Fibroblast of lung (primary cell): Measurements from ENCODE around the gene GRK4. TPM values are rescaled to one million over a fixed set of nuclear protein-coding genes. Genes with fewer than 3 reads are reported as not detected.
"Not testable (repeated sequence)": the region's sequence is repeated elsewhere in the genome, so short reads cannot be mapped to it uniquely, and the experiment has no call there.

Experiments
- DNase-seq, 2 donors: peaks; one replicate each; pipeline versions ENCODE4 v3.0.0 to v3.0.0-alpha.2; 2010; ENCODE audit warnings: low read depth in 2 of 2
- H2AFZ ChIP-seq: 2 replicates; pipeline ENCODE4 v1.5.1; 2012; ENCODE audit warnings: low read length, control low read depth, inconsistent platforms
- H3K27ac ChIP-seq: 2 replicates; pipeline ENCODE4 v1.5.1; 2011; ENCODE audit warnings: low read length, control low read depth; ENCODE audit not compliant: insufficient read depth
- H3K27me3 ChIP-seq: 2 replicates; pipeline ENCODE4 v1.5.1; 2011; ENCODE audit warnings: mild to moderate bottlenecking, low read length; ENCODE audit not compliant: control insufficient read depth, insufficient read depth
- H3K36me3 ChIP-seq: 2 replicates; pipeline ENCODE4 v1.5.1; 2011; ENCODE audit warnings: low read length; ENCODE audit not compliant: control insufficient read depth, insufficient read depth
- H3K4me1 ChIP-seq: 2 replicates; pipeline ENCODE4 v1.5.1; 2011; ENCODE audit warnings: low read length; ENCODE audit not compliant: control insufficient read depth, insufficient read depth; ENCODE audit errors: extremely low read depth
- H3K4me2 ChIP-seq: 2 replicates; pipeline ENCODE4 v1.5.1; 2011; ENCODE audit warnings: low read length, control low read depth; ENCODE audit not compliant: insufficient read depth; ENCODE audit errors: extremely low read depth
- H3K4me3 ChIP-seq, 4 experiments: fragments of 200-600 bp in 1 of 4; sonication (generic) in 1 of 4; replicated peaks in 1 of 4; 2 replicates each; pipeline ENCODE4 v1.5.1; 2011 to 2016; ENCODE audit warnings: low read length in 4 of 4, low read depth in 3 of 4, mild to moderate bottlenecking in 3 of 4, control low read depth in 2 of 4, inconsistent platforms in 1 of 4, mixed read lengths in 1 of 4; ENCODE audit not compliant: insufficient read depth in 1 of 4; ENCODE audit errors: control extremely low read depth in 1 of 4
- H3K79me2 ChIP-seq: 2 replicates; pipeline ENCODE4 v1.5.1; 2012; ENCODE audit warnings: mild to moderate bottlenecking, low read length, inconsistent platforms; ENCODE audit not compliant: control insufficient read depth, insufficient read depth
- H3K9ac ChIP-seq: 2 replicates; pipeline ENCODE4 v1.5.1; 2011; ENCODE audit warnings: mild to moderate bottlenecking, low read length, control low read depth; ENCODE audit not compliant: insufficient read depth
- H3K9me3 ChIP-seq: 2 replicates; pipeline ENCODE4 v1.5.1; 2012; ENCODE audit warnings: low read depth, low read length; ENCODE audit not compliant: control insufficient read depth, insufficient read depth
- H4K20me1 ChIP-seq: 2 replicates; pipeline ENCODE4 v1.5.1; 2011; ENCODE audit warnings: low read length; ENCODE audit not compliant: control insufficient read depth, insufficient read depth; ENCODE audit errors: extremely low read depth
- CTCF ChIP-seq, 2 donors: IDR thresholded peaks in 1 of 2; conservative IDR thresholded peaks in 1 of 2; 1 replicate in 1 of 2; 2 replicates in 1 of 2; pipeline ENCODE4 v1.5.1; 2011 to 2012; ENCODE audit warnings: low read length in 2 of 2, control low read depth in 1 of 2, inconsistent platforms in 1 of 2, low read depth in 1 of 2, mild to moderate bottlenecking in 1 of 2
- EZH2 ChIP-seq: IDR thresholded peaks from 2 replicates; pipeline ENCODE4 v1.5.1; 2012; ENCODE audit warnings: low read length, control low read depth, mild to moderate bottlenecking; ENCODE audit errors: missing control alignments
- polyA plus RNA-seq, 2 donors: library from polyadenylated mRNA; depleted of rRNA in 1 of 2; stranded (reverse) in 1 of 2; unstranded in 1 of 2; fragments of >200 nt; gene quantifications; 2 replicates each; pipeline ENCODE4 v1.2.1, GENCODE V29; 2011 to 2012; ENCODE audit warnings: missing spikeins in 1 of 2
- total RNA-seq: library from RNA; depleted of rRNA; stranded (reverse); fragments of >200 nt; gene quantifications from 2 replicates; pipeline ENCODE4 v1.2.1, GENCODE V29; 2014

The GRK4 gene
- total and polyA plus RNA-seq, 2 donors (not counting 1 experiment from before 2014, with no cell fraction given) = 4.4 to 5.9 TPM

- not testable (repeated sequence) for H3K27ac ChIP-seq, H3K27me3 ChIP-seq, H3K9ac ChIP-seq, DNase-seq, H3K79me2 ChIP-seq, H3K9me3 ChIP-seq, H4K20me1 ChIP-seq, H3K4me2 ChIP-seq, H3K4me3 ChIP-seq, H3K4me1 ChIP-seq, H2AFZ ChIP-seq, H3K36me3 ChIP-seq
Observed at GRCh38 chr4:2916696-2917095, 46.7 kb upstream of the GRK4 start.

- not testable (repeated sequence) for H3K27me3 ChIP-seq, H3K9me3 ChIP-seq, H3K4me3 ChIP-seq, H3K9ac ChIP-seq, H4K20me1 ChIP-seq, H3K79me2 ChIP-seq, H3K36me3 ChIP-seq, DNase-seq, H3K4me1 ChIP-seq, H3K27ac ChIP-seq, H2AFZ ChIP-seq, H3K4me2 ChIP-seq
Observed at GRCh38 chr4:2918300-2918699, 45.1 kb upstream of the GRK4 start.

GRCh38 chr4:2918714-2919113 is 44.7 kb upstream of the GRK4 start:
- H3K9me3 ChIP-seq, H3K9ac ChIP-seq, H3K4me1 ChIP-seq, H3K36me3 ChIP-seq, H3K79me2 ChIP-seq, DNase-seq, H3K4me3 ChIP-seq, H4K20me1 ChIP-seq, H3K4me2 ChIP-seq, H2AFZ ChIP-seq, H3K27me3 ChIP-seq, H3K27ac ChIP-seq: not testable (repeated sequence)

- H4K20me1 ChIP-seq, H3K79me2 ChIP-seq, H3K9ac ChIP-seq, H3K4me2 ChIP-seq, H3K9me3 ChIP-seq, H3K4me3 ChIP-seq, H3K4me1 ChIP-seq, H2AFZ ChIP-seq, H3K27me3 ChIP-seq: not testable (repeated sequence)
- peak; percentile 42 to 71 for DNase-seq
- peak overlapping the region; percentile 27 for H3K27ac ChIP-seq
- H3K36me3 ChIP-seq = peaks cover 16% of the 10 kb centered on the region
Observed at GRCh38 chr4:2922453-2923101, 40.8 kb upstream of the GRK4 start.

- TF ChIP-seq CTCF (conservative IDR thresholded peaks at IDR 0.05 in 1 of 2, IDR thresholded peaks at IDR 0.05 in 1 of 2; ENCODE audit: low read depth in 1 of 2, low read length in 2 of 2) = no peak
- no peak for TF ChIP-seq EZH2
- Histone ChIP-seq H4K20me1 (no peaks in the 10 kb centered on the region), H3K79me2 (peaks cover 3% of the 10 kb centered on the region), H2AFZ (no peak overlapping the region), H3K4me1 (peaks cover 3% of the 10 kb centered on the region), H3K27ac (no peak overlapping the region), H3K9me3 (no peaks in the 10 kb centered on the region), H3K36me3 (peaks cover 16% of the 10 kb centered on the region), H3K9ac (no peak overlapping the region), H3K27me3 (no peaks in the 10 kb centered on the region), H3K4me2 (no peak overlapping the region), H3K4me3 (no peak overlapping the region)
- peak in 1 of 2 donors; percentile 60 for DNase-seq
Observed at GRCh38 chr4:2923141-2923551, 40.2 kb upstream of the GRK4 start.
